AG09319 (cell line): Measurements from ENCODE around the gene GRM1.

Experiments used
- DNase-seq: peaks from one replicate; pipeline ENCODE4 v3.0.0-alpha.2; 2010; ENCODE audit warnings: low read depth; ENCODE audit errors: extremely low read depth
- CTCF ChIP-seq: IDR thresholded peaks from 2 replicates; pipeline ENCODE4 v1.5.1; 2011; ENCODE audit warnings: low read depth, mild to moderate bottlenecking, inconsistent platforms, low read length, moderate library complexity

Gene GRM1

DNA sequence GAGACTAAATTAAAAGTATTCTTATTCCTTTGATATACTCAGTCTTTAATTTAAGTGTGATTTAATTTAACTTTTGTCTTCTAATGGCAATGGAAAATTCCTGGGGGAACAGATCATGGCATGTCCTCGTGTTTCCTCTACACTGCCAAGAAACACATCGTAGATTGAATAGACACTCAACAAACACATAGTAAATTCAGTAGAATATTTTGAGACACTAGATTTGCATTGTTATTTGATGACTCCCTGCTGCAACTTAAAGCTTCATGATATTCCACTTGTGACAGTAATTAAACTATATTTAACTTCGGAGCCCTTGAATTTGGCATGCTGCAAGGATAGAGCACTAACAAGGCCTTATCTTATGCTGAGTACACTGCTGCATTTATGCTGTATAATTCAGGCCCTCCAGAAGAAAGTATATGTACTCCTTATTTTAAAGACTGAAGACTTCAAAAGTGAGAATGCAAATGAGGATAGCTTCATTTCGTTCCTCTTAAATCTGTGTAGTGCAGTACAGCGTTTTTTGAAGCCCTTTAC lies 84.3 kb downstream of the GRM1 start:
- no peak for DNase-seq
- no peak for TF ChIP-seq CTCF

DNA sequence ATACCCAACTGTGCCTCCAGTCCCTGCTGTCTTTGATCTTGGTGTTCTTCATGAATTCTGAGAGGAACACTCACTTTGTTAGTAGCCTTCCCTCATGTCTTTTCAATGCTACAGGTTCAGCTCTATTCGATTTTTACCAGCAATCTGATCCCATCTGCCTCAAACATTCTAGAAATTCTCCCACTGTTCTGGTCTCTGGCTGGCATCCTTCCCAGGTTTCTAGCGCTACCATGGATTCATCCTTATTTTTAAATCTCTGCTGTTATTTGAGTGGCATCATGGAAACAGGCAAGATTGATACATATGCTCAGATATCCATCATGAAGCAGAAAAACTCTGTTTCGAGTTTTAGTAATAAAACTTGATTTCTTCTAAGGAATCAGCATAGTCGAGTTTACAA lies 94.8 kb downstream of the GRM1 start:
- TF ChIP-seq CTCF = no peak
- DNase-seq = no peak

DNA sequence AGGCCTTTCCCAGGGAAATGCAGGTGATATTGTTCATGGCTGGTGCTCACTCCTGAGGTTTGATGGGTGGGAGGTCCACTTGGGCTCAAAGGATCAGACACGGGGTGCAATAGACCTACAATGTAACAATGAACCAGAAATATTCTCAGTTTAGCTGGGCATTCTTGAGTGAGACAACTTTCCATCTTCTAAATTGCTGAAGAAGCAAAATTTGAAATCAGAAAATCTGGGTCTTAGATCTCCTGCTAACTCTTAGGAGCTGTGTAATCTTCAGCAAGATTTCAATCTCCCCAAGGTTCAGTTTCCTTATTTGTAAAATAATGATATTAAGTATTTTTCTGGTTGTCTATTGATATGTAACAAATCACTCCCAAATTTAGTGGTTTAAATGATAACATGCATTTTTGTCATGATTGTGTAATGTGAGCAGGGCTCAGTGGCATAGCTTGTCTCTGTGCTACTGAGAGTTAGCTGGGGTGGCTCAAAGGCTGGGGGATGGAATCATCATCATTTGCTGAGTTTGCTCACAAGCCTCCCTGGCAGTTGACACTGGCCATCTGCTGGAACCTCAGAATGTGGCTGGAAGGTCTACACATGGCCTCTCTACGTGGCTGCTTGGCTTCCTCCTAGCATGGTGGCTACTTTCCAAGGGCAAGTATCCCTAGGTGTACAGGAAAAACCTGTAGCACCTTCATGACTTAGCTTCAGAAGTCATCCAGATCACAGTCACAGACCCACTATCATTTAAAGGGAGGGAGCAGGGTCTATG lies 98.8 kb downstream of the GRM1 start:
- TF ChIP-seq CTCF = no peak
- DNase-seq = no peak

- no peak for DNase-seq
Observed at GRCh38 chr6:146133866-146134265, 105.0 kb downstream of the GRM1 start.

DNA sequence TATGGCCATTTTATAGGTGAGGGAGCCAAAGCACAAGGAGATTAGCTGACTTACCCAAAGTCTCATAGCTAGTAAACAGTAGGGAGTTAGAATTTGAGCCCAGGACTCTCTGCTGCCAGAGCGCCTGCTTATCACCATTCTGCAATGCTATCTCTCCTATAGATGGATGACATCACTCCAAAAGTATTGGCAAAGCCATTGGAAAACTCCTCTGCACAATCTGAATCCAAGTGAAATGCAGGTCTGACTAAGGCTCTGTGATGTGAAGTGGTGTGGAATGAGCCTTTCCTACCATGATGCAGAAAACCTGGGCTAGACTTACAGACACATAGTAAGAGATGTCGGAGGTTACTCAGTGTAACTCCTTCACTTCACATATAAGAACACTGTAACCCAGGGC lies 106.3 kb downstream of the GRM1 start:
- TF ChIP-seq CTCF = no peak
- no peak for DNase-seq

More at GRCh38 chr6:146133866-146134265, 105.0 kb downstream of the GRM1 start:
- no peak for TF ChIP-seq CTCF

GRCh38 chr6:146146836-146147235 lies 118.0 kb downstream of the GRM1 start:
- TF ChIP-seq CTCF = no peak
- no peak for DNase-seq

GRCh38 chr6:146149770-146150169 lies 120.9 kb downstream of the GRM1 start:
- DNase-seq = no peak
- TF ChIP-seq CTCF = no peak
